ENCODE measurements around the gene RRAGC. TPM values are rescaled to one million over a fixed set of nuclear protein-coding genes. Genes with fewer than 3 reads are reported as not detected.

RRAGC gene
- total and polyA plus RNA-seq, 2 donors (not counting 3 experiments of a cell fraction or from before 2014, with no cell fraction given) = 24.1 to 40.1 TPM

GRCh38 chr1:38892976-38893375 lies 33.4 kb upstream of the RRAGC start:
- Histone ChIP-seq H3K4me1 (ENCODE audit: control insufficient read depth, extremely low read depth, insufficient read depth, low read length) (no peaks in the 10 kb centered on the region), H3K79me2 (ENCODE audit: control insufficient read depth, insufficient read depth, low read length) (no peaks in the 10 kb centered on the region), H3K36me3 (ENCODE audit: control insufficient read depth in 2 of 2, extremely low read depth in 1 of 2, insufficient read depth in 2 of 2, low read length in 2 of 2) (no peaks in the 10 kb centered on the region), H3K4me3 (replicated peaks in 1 of 3; ENCODE audit: insufficient read depth in 1 of 3, low read depth in 1 of 3, low read length in 3 of 3) (no peak overlapping the region), H2AFZ (ENCODE audit: low read depth, low read length) (no peak overlapping the region), H3K9me1 (replicated peaks; ENCODE audit: control insufficient read depth, extremely low read depth, insufficient read depth, low read length) (no peaks in the 10 kb centered on the region), H3K4me2 (ENCODE audit: insufficient read depth, low read length) (no peak overlapping the region), H3K9ac (replicated peaks; ENCODE audit: extremely low read depth, insufficient read depth, low read length) (no peak overlapping the region), H3K9me3 (replicated peaks; ENCODE audit: control insufficient read depth, insufficient read depth, low read length) (no peaks in the 10 kb centered on the region), H3K27ac (ENCODE audit: insufficient read depth, low read depth, low read length) (no peak overlapping the region), H4K20me1 (replicated peaks; ENCODE audit: control insufficient read depth, extremely low read depth, insufficient read depth, low read length) (no peaks in the 10 kb centered on the region), H3K27me3 (ENCODE audit: control insufficient read depth in 2 of 2, insufficient read depth in 2 of 2, low read length in 2 of 2) (no peaks in the 10 kb centered on the region)
- TF ChIP-seq CTCF (IDR thresholded peaks at IDR 0.05; ENCODE audit: extremely low read depth in 1 of 2, insufficient read depth in 1 of 2, low read depth in 1 of 2, low read length in 2 of 2) (no peak), POLR2AphosphoS5 (IDR thresholded peaks at IDR 0.05; ENCODE audit: insufficient read depth, low read depth, low read length) (no peak), FOS (IDR thresholded peaks at IDR 0.05; ENCODE audit: borderline replicate concordance, insufficient read depth, low read length) (no peak)
- FAIRE-seq = no peak
- intact Hi-C loops (cut with micrococcal nuclease) (no loop called here), dilution Hi-C loops (cut with MboI; ENCODE audit: extremely low pct_ligation_motif_present, low sequenced_read_pairs) (no loop called here)
- CTCF ChIA-PET = interaction anchor here (0.8 kb wide), 1 partner anchor 17 kb away, joined by 3 read pairs; no protein-coding TSS in a partner anchor
- no peak for DNase-seq (ENCODE audit: low read depth, low spot score)
- BruUV-seq (replicated peaks) = no TSS peak
- POLR2A ChIA-PET = no interaction called here

- Histone ChIP-seq H4K20me1 (replicated peaks; ENCODE audit: control insufficient read depth, extremely low read depth, insufficient read depth, low read length) (no peaks in the 10 kb centered on the region), H3K9me3 (replicated peaks; ENCODE audit: control insufficient read depth, insufficient read depth, low read length) (no peaks in the 10 kb centered on the region), H3K27ac (ENCODE audit: insufficient read depth, low read depth, low read length) (no peak overlapping the region), H2AFZ (ENCODE audit: low read depth, low read length) (no peak overlapping the region), H3K4me1 (ENCODE audit: control insufficient read depth, extremely low read depth, insufficient read depth, low read length) (no peaks in the 10 kb centered on the region), H3K4me2 (ENCODE audit: insufficient read depth, low read length) (no peak overlapping the region), H3K9ac (replicated peaks; ENCODE audit: extremely low read depth, insufficient read depth, low read length) (no peak overlapping the region), H3K27me3 (ENCODE audit: control insufficient read depth in 2 of 2, insufficient read depth in 2 of 2, low read length in 2 of 2) (no peaks in the 10 kb centered on the region), H3K36me3 (ENCODE audit: control insufficient read depth in 2 of 2, extremely low read depth in 1 of 2, insufficient read depth in 2 of 2, low read length in 2 of 2) (no peaks in the 10 kb centered on the region), H3K9me1 (replicated peaks; ENCODE audit: control insufficient read depth, extremely low read depth, insufficient read depth, low read length) (no peaks in the 10 kb centered on the region), H3K4me3 (replicated peaks in 1 of 3; ENCODE audit: insufficient read depth in 1 of 3, low read depth in 1 of 3, low read length in 3 of 3) (no peak overlapping the region), H3K79me2 (ENCODE audit: control insufficient read depth, insufficient read depth, low read length) (no peaks in the 10 kb centered on the region)
- ChIA-PET POLR2A (no interaction called here), CTCF (no interaction called here)
- DNase-seq (ENCODE audit: low read depth, low spot score) (no peak), FAIRE-seq (no peak)
- TF ChIP-seq MAX (IDR thresholded peaks at IDR 0.05; ENCODE audit: insufficient read depth, insufficient read length) (no peak), CTCF (IDR thresholded peaks at IDR 0.05; ENCODE audit: extremely low read depth in 1 of 2, insufficient read depth in 1 of 2, low read depth in 1 of 2, low read length in 2 of 2) (no peak), JUN (IDR thresholded peaks at IDR 0.05; ENCODE audit: borderline replicate concordance, insufficient read depth, insufficient read length, low read depth) (no peak), GATA2 (IDR thresholded peaks at IDR 0.05; ENCODE audit: insufficient read depth, insufficient read length, low read depth, low read length) (no peak), POLR2A (IDR thresholded peaks at IDR 0.05; ENCODE audit: low read depth, low read length) (no peak), POLR2AphosphoS5 (IDR thresholded peaks at IDR 0.05; ENCODE audit: insufficient read depth, low read depth, low read length) (no peak), FOS (IDR thresholded peaks at IDR 0.05; ENCODE audit: borderline replicate concordance, insufficient read depth, low read length) (no peak), MYC (IDR thresholded peaks at IDR 0.05; ENCODE audit: low read depth, low read length) (no peak), EZH2 (IDR thresholded peaks at IDR 0.05; ENCODE audit: borderline replicate concordance, low read depth, low read length, severe bottlenecking) (no peak)
- intact Hi-C loops (cut with micrococcal nuclease) (no loop called here), dilution Hi-C loops (cut with MboI; ENCODE audit: extremely low pct_ligation_motif_present, low sequenced_read_pairs) (no loop called here)
- no TSS peak for BruUV-seq (replicated peaks)
Measured at GRCh38 chr1:38891753-38892152, 32.2 kb upstream of the RRAGC start.

All from endothelial cell of umbilical vein (primary cell).